OCI-M2 (cell line): ENCODE results near the gene SIRPG.
"Not testable (repeated sequence)": the region's sequence is repeated elsewhere in the genome, so short reads cannot be mapped to it uniquely, and the experiment has no call there.

ENCODE experiments used
- DNase-seq: peaks from one replicate; lab custom pipeline; 2025; ENCODE audit not compliant: unreplicated experiment; lab: John Stamatoyannopoulos, UW

The SIRPG gene

GRCh38 chr20:1672728-1673127 is 15.1 kb upstream of the SIRPG start:
- no peak for DNase-seq

GRCh38 chr20:1671891-1672669 is 14.5 kb upstream of the SIRPG start:
- DNase-seq, result no peak

GRCh38 chr20:1669304-1669703 is 11.7 kb upstream of the SIRPG start:
- DNase-seq, result no peak

- no peak for DNase-seq
Observed at GRCh38 chr20:1667502-1668085, 10.0 kb upstream of the SIRPG start.

- no peak for DNase-seq
Observed at GRCh38 chr20:1666802-1667201, 9.2 kb upstream of the SIRPG start.

GRCh38 chr20:1665345-1665744 is 7.8 kb upstream of the SIRPG start:
- no peak for DNase-seq

GRCh38 chr20:1664911-1665310 is 7.3 kb upstream of the SIRPG start:
- DNase-seq, result no peak

GRCh38 chr20:1663917-1664316 is 6.3 kb upstream of the SIRPG start:
- no peak for DNase-seq

- DNase-seq, result no peak
Observed at GRCh38 chr20:1661542-1662299, 4.1 kb upstream of the SIRPG start.

- DNase-seq, result no peak
Observed at GRCh38 chr20:1660246-1660645, 2.7 kb upstream of the SIRPG start.

- no peak for DNase-seq
Observed at GRCh38 chr20:1656844-1657243, 735 bp downstream of the SIRPG start.

GRCh38 chr20:1654996-1655395 is 2.6 kb downstream of the SIRPG start:
- no peak for DNase-seq

- DNase-seq, result no peak
Observed at GRCh38 chr20:1652960-1653359, 4.6 kb downstream of the SIRPG start.

GRCh38 chr20:1652104-1652503 is 5.5 kb downstream of the SIRPG start:
- DNase-seq, result no peak

GRCh38 chr20:1651268-1652058 is 6.1 kb downstream of the SIRPG start:
- no peak for DNase-seq

- DNase-seq, result no peak
Observed at GRCh38 chr20:1648101-1648500, 9.5 kb downstream of the SIRPG start.

GRCh38 chr20:1646975-1647431 is 10.6 kb downstream of the SIRPG start:
- DNase-seq, result no peak

GRCh38 chr20:1644101-1644962 is 13.2 kb downstream of the SIRPG start:
- no peak for DNase-seq

- DNase-seq, result not testable (repeated sequence)
Observed at GRCh38 chr20:1638643-1639042, 18.9 kb downstream of the SIRPG start.

- DNase-seq, result no peak
Observed at GRCh38 chr20:1637755-1638154, 19.8 kb downstream of the SIRPG start.
